Endothelial cell of umbilical vein (primary cell): ENCODE data around the gene CDH23.

Experiments
- CTCF ChIP-seq, 2 donors: IDR thresholded peaks; 1 replicate in 1 of 2; 2 replicates in 1 of 2; pipeline ENCODE4 v1.5.1; 2011; ENCODE audit warnings: low read length in 2 of 2, mild to moderate bottlenecking in 2 of 2, moderate library complexity in 2 of 2, control low read depth in 1 of 2, inconsistent platforms in 1 of 2, low read depth in 1 of 2; ENCODE audit not compliant: insufficient read depth in 1 of 2; ENCODE audit errors: extremely low read depth in 1 of 2
- EZH2 ChIP-seq: IDR thresholded peaks from 2 replicates; pipeline ENCODE4 v1.6.1; 2012; ENCODE audit warnings: borderline replicate concordance, low read depth, mild to moderate bottlenecking, moderate library complexity, low read length, inconsistent platforms; ENCODE audit not compliant: severe bottlenecking
- POLR2A ChIP-seq: IDR thresholded peaks from 2 replicates; pipeline ENCODE4 v1.6.1; 2012; ENCODE audit warnings: low read depth, mild to moderate bottlenecking, control low read depth, low read length

- no peak for TF ChIP-seq EZH2
- no peak for TF ChIP-seq CTCF (IDR thresholded peaks at IDR 0.05; ENCODE audit: extremely low read depth in 1 of 2, insufficient read depth in 1 of 2, low read depth in 1 of 2, low read length in 2 of 2)
- no peak for TF ChIP-seq POLR2A
These were observed 32.6 kb downstream of the CDH23 start for GRCh38 chr10:71429304-71429703.
